ENCODE results near the gene CDYL.

CDYL gene

GRCh38 chr6:4879741-4880275 lies 103.6 kb downstream of the CDYL start:
- in situ Hi-C loops (cut with MboI; ENCODE audit: low sequenced_read_pairs), result no loop called here

GRCh38 chr6:4880363-4880762 lies 104.2 kb downstream of the CDYL start:
- in situ Hi-C loops (cut with MboI; ENCODE audit: low sequenced_read_pairs), result no loop called here

GRCh38 chr6:4883298-4883697 lies 107.1 kb downstream of the CDYL start:
- in situ Hi-C loops (cut with MboI; ENCODE audit: low sequenced_read_pairs), result no loop called here

GRCh38 chr6:4884646-4885340 lies 108.6 kb downstream of the CDYL start:
- in situ Hi-C loops (cut with MboI; ENCODE audit: low sequenced_read_pairs), result no loop called here

- in situ Hi-C loops (cut with MboI; ENCODE audit: low sequenced_read_pairs), result no loop called here
Measured at GRCh38 chr6:4885341-4885933, 109.2 kb downstream of the CDYL start.

- in situ Hi-C loops (cut with MboI; ENCODE audit: low sequenced_read_pairs), result no loop called here
Measured at GRCh38 chr6:4888841-4889240, 112.6 kb downstream of the CDYL start.

- in situ Hi-C loops (cut with MboI; ENCODE audit: low sequenced_read_pairs), result no loop called here
Measured at GRCh38 chr6:4889701-4890100, 113.5 kb downstream of the CDYL start.

GRCh38 chr6:4890191-4890590 lies 114.0 kb downstream of the CDYL start:
- in situ Hi-C loops (cut with MboI; ENCODE audit: low sequenced_read_pairs), result no loop called here

- in situ Hi-C loops (cut with MboI; ENCODE audit: low sequenced_read_pairs), result no loop called here
Measured at GRCh38 chr6:4890627-4891026, 114.4 kb downstream of the CDYL start.

GRCh38 chr6:4891141-4891540 lies 114.9 kb downstream of the CDYL start:
- in situ Hi-C loops (cut with MboI; ENCODE audit: low sequenced_read_pairs), result no loop called here

GRCh38 chr6:4892785-4893485 lies 116.7 kb downstream of the CDYL start:
- in situ Hi-C loops (cut with MboI; ENCODE audit: low sequenced_read_pairs), result no loop called here

- in situ Hi-C loops (cut with MboI; ENCODE audit: low sequenced_read_pairs), result no loop called here
Measured at GRCh38 chr6:4894049-4894448, 117.8 kb downstream of the CDYL start.

GRCh38 chr6:4895971-4896370 lies 119.8 kb downstream of the CDYL start:
- in situ Hi-C loops (cut with MboI; ENCODE audit: low sequenced_read_pairs), result no loop called here

- in situ Hi-C loops (cut with MboI; ENCODE audit: low sequenced_read_pairs), result no loop called here
Measured at GRCh38 chr6:4896401-4896800, 120.2 kb downstream of the CDYL start.

- in situ Hi-C loops (cut with MboI; ENCODE audit: low sequenced_read_pairs), result no loop called here
Measured at GRCh38 chr6:4899249-4900034, 123.2 kb downstream of the CDYL start.

- in situ Hi-C loops (cut with MboI; ENCODE audit: low sequenced_read_pairs), result no loop called here
Measured at GRCh38 chr6:4901386-4902061, 125.3 kb downstream of the CDYL start.

- in situ Hi-C loops (cut with MboI; ENCODE audit: low sequenced_read_pairs), result no loop called here
Measured at GRCh38 chr6:4902363-4902762, 126.2 kb downstream of the CDYL start.

GRCh38 chr6:4903121-4903520 lies 126.9 kb downstream of the CDYL start:
- in situ Hi-C loops (cut with MboI; ENCODE audit: low sequenced_read_pairs), result no loop called here

- in situ Hi-C loops (cut with MboI; ENCODE audit: low sequenced_read_pairs), result no loop called here
Measured at GRCh38 chr6:4903751-4904370, 127.7 kb downstream of the CDYL start.

GRCh38 chr6:4904461-4905025 lies 128.3 kb downstream of the CDYL start:
- in situ Hi-C loops (cut with MboI; ENCODE audit: low sequenced_read_pairs), result no loop called here

All from HL-60/S4 (cell line).